Trophoblast cell (in vitro differentiated cells and primary cell): Measurements from ENCODE around the gene ZMYND8.
"Not testable (repeated sequence)": the region's sequence is repeated elsewhere in the genome, so short reads cannot be mapped to it uniquely, and the experiment has no call there.

Experiments
- DNase-seq, 2 donors: peaks; one replicate each; pipeline ENCODE4 v3.0.0-alpha.2; 2016
- H2AFZ ChIP-seq: 2 replicates; pipeline ENCODE4 v1.6.1; 2013; ENCODE audit warnings: low read length, moderate library complexity, mild to moderate bottlenecking; ENCODE audit not compliant: insufficient read depth, poor library complexity
- H2AK5ac ChIP-seq: 2 replicates; pipeline ENCODE4 v1.6.1; 2013; ENCODE audit warnings: mild to moderate bottlenecking, low read length
- H2BK120ac ChIP-seq: 2 replicates; pipeline ENCODE4 v1.6.1; 2013; ENCODE audit warnings: low read length, mild to moderate bottlenecking, moderate library complexity; ENCODE audit not compliant: insufficient read depth, poor library complexity
- H2BK12ac ChIP-seq: 2 replicates; pipeline ENCODE4 v1.6.1; 2013; ENCODE audit warnings: mild to moderate bottlenecking, low read length, moderate library complexity
- H2BK5ac ChIP-seq: 2 replicates; pipeline ENCODE4 v1.6.1; 2013; ENCODE audit warnings: low read length, low read depth, moderate library complexity, mild to moderate bottlenecking; ENCODE audit not compliant: poor library complexity
- H3K14ac ChIP-seq: 2 replicates; pipeline ENCODE4 v1.6.1; 2013; ENCODE audit warnings: mild to moderate bottlenecking, low read length
- H3K18ac ChIP-seq: 2 replicates; pipeline ENCODE4 v1.6.1; 2013; ENCODE audit warnings: mild to moderate bottlenecking, low read length
- H3K23ac ChIP-seq: 2 replicates; pipeline ENCODE4 v1.6.1; 2013; ENCODE audit warnings: low read length
- H3K27ac ChIP-seq: 2 replicates; pipeline ENCODE4 v1.5.1; 2013; ENCODE audit warnings: low read depth, mild to moderate bottlenecking, inconsistent platforms, low read length, moderate library complexity
- H3K27me3 ChIP-seq: 2 replicates; pipeline ENCODE4 v1.6.1; 2013; ENCODE audit warnings: inconsistent platforms, mild to moderate bottlenecking, low read length, moderate library complexity; ENCODE audit not compliant: insufficient read depth
- H3K36me3 ChIP-seq, 2 experiments: 1 replicate in 1 of 2; 2 replicates in 1 of 2; pipeline ENCODE4 v1.6.1; 2013; ENCODE audit warnings: low read length in 2 of 2, mild to moderate bottlenecking in 2 of 2, moderate library complexity in 1 of 2; ENCODE audit not compliant: insufficient read depth in 2 of 2, control insufficient read depth in 1 of 2
- H3K4ac ChIP-seq: 2 replicates; pipeline ENCODE4 v1.6.1; 2013; ENCODE audit warnings: low read depth, mild to moderate bottlenecking, low read length, moderate library complexity
- H3K4me1 ChIP-seq, 2 experiments: 1 replicate in 1 of 2; 2 replicates in 1 of 2; pipeline ENCODE4 v1.6.1; 2013; ENCODE audit warnings: low read length in 2 of 2, mild to moderate bottlenecking in 2 of 2, moderate library complexity in 1 of 2; ENCODE audit not compliant: insufficient read depth in 2 of 2, control insufficient read depth in 1 of 2
- H3K4me2 ChIP-seq: 2 replicates; pipeline ENCODE4 v1.6.1; 2013; ENCODE audit warnings: inconsistent platforms, mild to moderate bottlenecking, low read length, moderate library complexity
- H3K4me3 ChIP-seq: 2 replicates; pipeline ENCODE4 v1.5.1; 2013; ENCODE audit warnings: mild to moderate bottlenecking, low read depth, low read length, inconsistent platforms
- H3K79me1 ChIP-seq: one replicate; pipeline ENCODE4 v1.6.1; 2013; ENCODE audit warnings: low read length
- H3K79me2 ChIP-seq: 2 replicates; pipeline ENCODE4 v1.6.1; 2013; ENCODE audit warnings: low read length, mild to moderate bottlenecking; ENCODE audit not compliant: control insufficient read depth, insufficient read depth, poor library complexity
- H3K9ac ChIP-seq: 2 replicates; pipeline ENCODE4 v1.6.1; 2013; ENCODE audit warnings: mild to moderate bottlenecking, low read length
- H3K9me3 ChIP-seq: 2 replicates; pipeline ENCODE4 v1.6.1; 2013; ENCODE audit warnings: low read depth, mild to moderate bottlenecking, control low read depth, inconsistent platforms, low read length; ENCODE audit not compliant: insufficient read depth
- H4K12ac ChIP-seq: 2 replicates; pipeline ENCODE4 v1.6.1; 2013; ENCODE audit warnings: low read depth, mild to moderate bottlenecking, low read length, moderate library complexity
- H4K8ac ChIP-seq: 2 replicates; pipeline ENCODE4 v1.6.1; 2013; ENCODE audit warnings: low read depth, mild to moderate bottlenecking, low read length, moderate library complexity
- H4K91ac ChIP-seq: one replicate; pipeline ENCODE4 v1.6.1; 2013; ENCODE audit warnings: low read depth, mild to moderate bottlenecking, low read length, moderate library complexity
- WGBS: extraction: QIAGEN DNeasy Blood & Tissue Kit; methylation state at CpG from one replicate; pipeline ENCODE4 v1.1.7; 2013; ENCODE audit warnings: missing lambda C conversion rate; ENCODE audit not compliant: insufficient read length, insufficient coverage; ENCODE audit errors: extremely low coverage; 5-methylcytosine and 5-hydroxymethylcytosine counted together

The ZMYND8 gene

GRCh38 chr20:47391276-47392010 is 34.9 kb upstream of the ZMYND8 start:
- H3K36me3 ChIP-seq: no peaks in the 10 kb centered on the region
- peak overlapping the region; percentile 45 for H4K91ac ChIP-seq
- H2BK5ac ChIP-seq: peak overlapping the region; percentile 8
- no peak overlapping the region for H3K4me2 ChIP-seq
- peaks cover 5% of the 10 kb centered on the region in 2 experiments for H3K4me1 ChIP-seq
- peak overlapping the region; percentile 64 for H2BK120ac ChIP-seq
- peaks cover 17% of the 10 kb centered on the region for H3K79me1 ChIP-seq
- H2BK12ac ChIP-seq: peak overlapping the region; percentile 25
- H3K4ac ChIP-seq: no peak overlapping the region
- H4K12ac ChIP-seq: no peak overlapping the region
- no peak overlapping the region for H3K4me3 ChIP-seq
- no peak for DNase-seq
- no peak overlapping the region for H2AK5ac ChIP-seq
- WGBS: no CpG with 5 or more reads among the region's 6 CpGs
- H3K23ac ChIP-seq: no peak overlapping the region
- no peak overlapping the region for H3K9ac ChIP-seq
- H4K8ac ChIP-seq: peak overlapping the region; percentile 20
- H3K14ac ChIP-seq: peak overlapping the region; percentile 16
- peak overlapping the region; percentile 25 for H3K18ac ChIP-seq
- no peaks in the 10 kb centered on the region for H3K79me2 ChIP-seq
- no peaks in the 10 kb centered on the region for H3K9me3 ChIP-seq
- H3K27me3 ChIP-seq: no peaks in the 10 kb centered on the region
- no peak overlapping the region for H2AFZ ChIP-seq
- no peak overlapping the region for H3K27ac ChIP-seq

- Histone ChIP-seq H3K4me1 (peaks cover 5% of the 10 kb centered on the region in 2 experiments), H2AK5ac (no peak overlapping the region), H3K23ac (no peak overlapping the region), H3K79me1 (peaks cover 20% of the 10 kb centered on the region), H3K9me3 (no peaks in the 10 kb centered on the region), H3K36me3 (no peaks in the 10 kb centered on the region), H3K4ac (no peak overlapping the region), H4K91ac (peak overlapping the region; percentile 55), H3K4me2 (no peak overlapping the region), H4K12ac (no peak overlapping the region), H3K27ac (peak overlapping the region; percentile 62), H2AFZ (no peak overlapping the region), H3K4me3 (no peak overlapping the region), H3K79me2 (no peaks in the 10 kb centered on the region), H3K18ac (peak overlapping the region; percentile 37), H3K27me3 (no peaks in the 10 kb centered on the region), H3K14ac (peak overlapping the region; percentile 37), H2BK12ac (peak overlapping the region; percentile 83), H2BK5ac (peak overlapping the region; percentile 44), H2BK120ac (peak overlapping the region; percentile 84), H4K8ac (peak overlapping the region; percentile 53), H3K9ac (no peak overlapping the region)
- DNase-seq: peak; percentile 93 to 96
- no CpG with 5 or more reads among the region's 6 CpGs for WGBS
Observed at GRCh38 chr20:47389867-47390347, 33.4 kb upstream of the ZMYND8 start.

- Histone ChIP-seq H3K4me1 (peaks cover 8 to 12% of the 10 kb centered on the region in 2 experiments), H2BK12ac (peak overlapping the region; percentile 98), H2AK5ac (peak overlapping the region; percentile 47), H2BK5ac (peak overlapping the region; percentile 88), H4K91ac (peak overlapping the region; percentile 42), H3K79me1 (peaks cover 27% of the 10 kb centered on the region), H2BK120ac (peak overlapping the region; percentile 87)
- not testable (repeated sequence) for H3K4me3 ChIP-seq, DNase-seq, H2AFZ ChIP-seq, H3K27me3 ChIP-seq, H3K4me2 ChIP-seq, H4K8ac ChIP-seq, H3K14ac ChIP-seq, H3K23ac ChIP-seq, H3K27ac ChIP-seq, H3K36me3 ChIP-seq, H3K4ac ChIP-seq, H3K9me3 ChIP-seq, H4K12ac ChIP-seq, H3K79me2 ChIP-seq, H3K9ac ChIP-seq, H3K18ac ChIP-seq
- WGBS: no CpG with 5 or more reads among the region's 5 CpGs
Observed at GRCh38 chr20:47385968-47386367, 29.5 kb upstream of the ZMYND8 start.

- H3K23ac ChIP-seq: no peak overlapping the region
- no peaks in the 10 kb centered on the region for H3K9me3 ChIP-seq
- H3K14ac ChIP-seq: peak overlapping the region; percentile 77
- H3K9ac ChIP-seq: no peak overlapping the region
- H2BK12ac ChIP-seq: peak overlapping the region; percentile 98
- H3K27ac ChIP-seq: no peak overlapping the region
- peak overlapping the region; percentile 71 for H2BK5ac ChIP-seq
- WGBS: no CpG with 5 or more reads among the region's 5 CpGs
- no peak overlapping the region for H3K4ac ChIP-seq
- peaks cover 7 to 17% of the 10 kb centered on the region in 2 experiments for H3K4me1 ChIP-seq
- H3K36me3 ChIP-seq: no peaks in the 10 kb centered on the region
- peak overlapping the region; percentile 92 for H4K91ac ChIP-seq
- peak overlapping the region; percentile 94 for H3K18ac ChIP-seq
- H3K4me3 ChIP-seq: no peak overlapping the region
- peak overlapping the region; percentile 95 for H2AK5ac ChIP-seq
- no peak for DNase-seq
- no peaks in the 10 kb centered on the region for H3K27me3 ChIP-seq
- H3K4me2 ChIP-seq: no peak overlapping the region
- H4K8ac ChIP-seq: peak overlapping the region; percentile 32
- no peak overlapping the region for H2AFZ ChIP-seq
- H3K79me1 ChIP-seq: peaks cover 24% of the 10 kb centered on the region
- peak overlapping the region; percentile 18 for H4K12ac ChIP-seq
- peak overlapping the region; percentile 88 for H2BK120ac ChIP-seq
- no peaks in the 10 kb centered on the region for H3K79me2 ChIP-seq
Observed at GRCh38 chr20:47382746-47383415, 26.4 kb upstream of the ZMYND8 start.
